Stimulated activated naive CD8-positive, alpha-beta T cell treated with anti-CD3 and anti-CD28 coated beads, Interleukin-15, Interleukin-2, amounts not matched to agents 100 U/mL and 50 U/mL, for 24 hours (primary cell): Measurements from ENCODE around the gene MTUS2.

Experiments used
- ATAC-seq: fragments of 150-1000 bp; cut with Tn5 transposase; one replicate; pipeline ENCODE4 v1.10.0; 2021
- DNase-seq: peaks from one replicate; pipeline ENCODE4 v3.0.0; 2021

MTUS2 gene

DNA sequence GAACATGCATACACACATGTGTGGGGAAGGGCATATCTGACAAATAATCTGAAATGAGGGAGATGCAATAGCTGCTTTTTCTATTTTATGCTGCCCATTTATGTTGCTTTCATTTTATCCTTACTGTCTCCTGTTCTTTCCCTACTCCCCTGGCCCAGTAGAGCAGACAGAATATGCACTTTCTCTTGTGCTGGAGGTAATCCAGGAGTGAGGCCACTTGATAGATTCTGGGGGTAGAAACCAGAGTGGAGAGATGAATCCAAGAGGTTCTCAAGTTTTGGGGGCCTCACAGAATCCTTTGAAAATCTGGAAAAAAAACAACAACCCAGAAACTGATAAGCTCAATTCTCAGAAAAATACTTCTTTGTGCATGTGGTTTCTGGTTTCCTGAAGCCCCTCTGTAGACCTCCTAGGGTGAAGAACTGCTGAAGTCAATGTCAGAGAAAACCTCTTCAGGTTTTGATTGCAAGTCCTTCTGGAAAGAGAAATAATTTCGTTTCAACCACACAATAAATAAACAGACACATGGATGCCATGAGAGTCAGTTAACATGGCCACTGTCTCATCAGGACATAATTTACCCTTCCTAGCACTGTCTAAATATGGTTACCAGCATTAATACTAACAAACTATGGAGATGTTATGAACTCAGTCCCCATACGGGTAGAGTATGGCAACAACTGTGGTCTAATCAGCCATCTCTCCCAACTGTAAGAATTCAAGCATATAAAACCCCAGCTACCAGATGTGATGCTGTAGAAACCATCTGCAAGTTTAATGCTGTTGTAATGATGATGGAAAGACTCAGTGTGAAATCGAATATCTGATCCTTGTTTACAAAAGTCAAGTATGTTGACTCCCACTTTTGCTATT is 419.8 kb downstream of the MTUS2 start:
- DNase-seq (no peak), ATAC-seq (no peak)

DNA sequence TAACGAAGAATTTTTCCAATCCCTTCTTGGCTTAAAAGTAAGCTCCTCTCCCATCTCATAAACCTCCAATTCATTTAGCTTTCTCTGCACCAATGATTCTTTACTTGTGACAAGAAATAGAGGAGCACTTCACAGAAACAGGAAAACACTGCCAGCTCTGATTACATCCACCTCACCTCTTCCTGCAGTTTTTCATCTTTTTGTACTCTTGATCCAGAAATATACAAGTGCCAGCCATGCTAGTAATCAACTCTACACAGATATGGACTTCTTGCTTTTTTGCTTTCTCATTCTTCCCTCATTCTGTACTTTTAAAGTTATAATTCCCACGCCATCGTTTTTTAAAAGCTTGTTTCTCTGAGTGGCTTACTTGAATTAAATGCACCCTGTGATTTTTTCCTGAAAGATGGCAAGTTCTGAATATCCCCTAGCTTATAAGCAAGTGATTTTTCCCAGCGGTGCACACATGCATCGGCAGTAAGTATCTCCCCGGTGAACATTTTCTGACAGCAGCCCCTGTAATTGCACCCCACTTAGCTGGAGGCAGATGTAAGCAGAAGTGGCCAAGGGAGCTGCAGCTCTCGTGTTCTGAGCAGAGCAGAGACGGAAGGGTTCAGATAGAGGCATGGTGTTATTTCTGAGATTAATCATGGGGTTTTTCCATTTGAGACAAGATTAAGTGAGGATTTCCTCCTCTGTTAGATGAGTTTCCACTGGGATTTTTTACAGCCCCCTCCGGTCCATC is 434.7 kb downstream of the MTUS2 start:
- DNase-seq = no peak
- no peak for ATAC-seq

DNA sequence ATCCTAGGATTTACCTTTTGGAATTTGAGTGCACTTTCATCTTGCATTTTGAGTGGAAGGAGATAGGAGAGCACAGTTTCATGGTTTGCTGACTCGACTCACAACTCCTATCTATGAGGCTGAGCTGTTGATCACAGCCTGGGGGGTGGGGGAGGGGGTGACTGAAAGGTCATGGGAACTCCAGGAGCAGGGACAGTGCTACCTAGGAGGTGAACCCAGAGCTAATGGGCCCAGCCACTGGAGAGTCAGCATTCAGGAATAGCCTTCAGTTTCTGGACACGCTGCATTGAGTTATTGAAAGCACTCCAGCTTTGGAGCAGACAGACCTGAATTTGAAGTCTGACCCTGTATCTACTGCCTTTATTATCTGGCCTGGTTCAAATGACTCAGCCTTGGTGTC is 435.4 kb downstream of the MTUS2 start:
- no peak for ATAC-seq
- DNase-seq = no peak

DNA sequence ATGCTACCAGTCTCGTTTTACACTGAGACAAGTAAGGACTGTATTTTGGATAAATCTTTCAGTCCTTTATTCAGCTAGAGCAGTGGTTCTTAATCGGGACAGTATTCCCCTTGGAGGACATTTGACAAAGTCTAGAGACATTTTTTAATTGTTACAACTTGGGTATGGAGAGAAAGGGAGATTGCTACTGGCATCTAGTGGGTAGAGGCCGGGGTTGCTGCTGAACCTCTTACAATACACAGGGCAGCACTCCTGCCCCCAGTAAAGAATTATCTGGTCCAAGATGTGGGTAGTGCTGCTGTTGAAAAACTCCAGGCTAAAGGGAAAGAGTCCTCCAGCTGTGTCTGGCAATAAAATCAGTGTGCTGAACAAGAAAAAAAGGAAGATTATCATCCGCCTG is 440.5 kb downstream of the MTUS2 start:
- ATAC-seq (no peak), DNase-seq (no peak)

DNA sequence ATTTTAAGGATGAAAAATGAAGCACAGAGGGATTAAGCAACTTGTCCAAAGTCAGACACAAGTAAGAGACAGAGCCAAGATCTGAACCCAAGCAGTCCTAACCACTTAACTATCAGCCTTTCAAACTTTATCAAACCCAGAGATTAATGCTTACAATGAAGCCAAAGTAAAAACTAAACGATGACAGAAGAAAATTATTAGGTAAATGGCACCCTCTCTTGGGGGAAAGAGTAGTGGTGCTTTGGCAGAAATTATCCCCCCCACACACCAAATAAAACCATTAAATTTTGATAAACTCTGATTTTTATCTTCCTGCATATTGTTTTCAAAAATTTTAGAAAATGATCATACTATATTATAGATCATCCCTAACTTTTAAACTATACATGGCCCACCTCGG is 446.1 kb downstream of the MTUS2 start:
- no peak for ATAC-seq
- DNase-seq = no peak

DNA sequence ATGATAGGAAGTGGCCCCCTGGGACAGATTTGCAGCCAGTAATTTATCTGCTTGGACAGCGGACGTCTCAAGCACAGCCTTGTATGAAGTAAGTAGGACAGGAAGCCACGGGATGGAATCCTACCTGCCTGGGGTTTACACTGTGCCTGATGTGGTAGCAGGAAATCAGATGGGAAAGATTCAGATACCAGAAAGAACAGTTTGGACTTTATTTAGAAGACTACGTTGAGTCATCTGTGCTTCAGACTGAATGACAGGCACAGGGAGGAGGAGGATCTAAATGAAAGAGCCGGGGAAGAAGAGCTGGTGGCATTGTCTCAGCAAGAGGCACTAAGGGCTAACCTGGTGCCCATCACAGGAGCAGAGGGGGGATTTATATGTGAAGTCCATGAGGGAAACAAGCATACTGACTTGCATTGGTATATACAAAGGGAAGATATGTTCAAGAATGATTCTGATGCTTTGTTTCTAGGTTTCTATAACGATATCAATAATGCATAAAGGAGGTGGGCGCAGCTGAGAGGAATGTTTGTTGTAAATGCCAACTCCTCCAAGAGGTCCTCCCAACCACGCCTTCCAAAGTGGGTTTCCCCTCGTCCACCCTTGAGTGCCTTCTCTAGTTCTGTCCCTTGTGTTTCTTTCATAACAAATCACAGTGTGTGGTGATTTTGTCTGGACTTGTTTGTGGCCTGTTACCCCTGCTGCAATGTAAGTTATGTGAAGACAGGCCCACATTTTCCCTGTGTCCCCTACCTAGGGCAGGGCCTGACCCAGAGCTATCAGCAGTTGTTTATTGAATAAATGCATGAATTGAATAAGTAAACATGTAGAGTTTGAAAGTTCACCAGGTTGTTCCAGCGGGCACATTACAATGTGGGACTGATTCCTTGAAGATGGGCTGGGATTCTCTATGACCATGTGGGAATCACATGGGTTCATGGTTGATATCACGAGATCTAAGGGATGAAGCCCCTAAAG is 446.9 kb downstream of the MTUS2 start:
- DNase-seq (no peak), ATAC-seq (no peak)

DNA sequence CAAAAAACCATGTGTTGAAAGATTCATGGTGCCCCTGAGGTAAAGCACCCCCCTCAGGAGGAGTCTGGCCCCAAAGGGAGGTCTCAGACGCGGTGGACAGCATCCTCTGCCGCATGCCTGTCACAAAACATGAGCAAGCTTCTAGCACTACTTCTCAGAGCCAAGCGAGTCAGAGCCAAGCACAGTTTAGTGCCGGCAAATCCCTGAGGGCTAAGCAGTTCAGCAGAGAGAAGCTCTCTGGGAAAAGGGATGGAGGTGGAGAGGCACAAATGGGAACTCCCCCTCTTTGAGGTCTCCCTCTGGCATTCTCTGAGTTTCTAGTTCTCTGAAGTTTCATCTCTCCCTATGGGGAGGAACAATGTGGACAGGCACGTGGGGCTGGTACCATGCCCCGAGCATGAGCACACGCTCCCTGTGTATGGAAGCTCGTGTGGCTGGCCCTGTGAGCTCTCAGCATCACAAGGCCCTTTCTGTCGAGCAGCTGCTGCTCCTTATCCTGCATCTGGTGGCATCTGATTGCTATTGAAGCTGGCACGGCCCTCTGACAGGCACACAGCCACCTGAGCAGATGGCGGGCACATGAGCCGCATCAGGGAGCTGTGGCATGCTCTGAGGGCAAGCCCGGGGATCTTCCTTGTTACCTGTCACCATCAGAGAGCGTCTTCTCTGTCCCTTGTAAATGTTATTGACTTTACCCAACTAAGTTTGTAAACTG is 450.3 kb downstream of the MTUS2 start:
- no peak for DNase-seq
- ATAC-seq = no peak

DNA sequence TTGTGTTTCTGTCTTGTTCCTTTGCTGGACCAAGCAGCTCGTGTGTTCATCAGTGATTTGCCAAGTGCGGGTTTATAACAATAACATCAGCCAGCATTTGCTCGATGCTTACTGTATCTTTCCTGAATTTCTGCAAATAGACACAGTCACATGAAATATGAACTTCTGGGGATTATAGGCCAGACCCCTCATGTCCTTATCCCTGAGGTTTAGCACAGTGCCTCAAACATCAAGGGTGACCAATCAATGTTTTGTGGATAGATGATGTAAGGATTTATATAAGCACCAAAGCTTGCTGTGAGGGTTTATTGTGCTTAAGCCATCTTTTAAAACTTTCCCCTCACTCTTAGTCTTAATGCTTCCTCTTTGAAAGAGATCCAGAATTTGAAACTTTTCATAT is 451.5 kb downstream of the MTUS2 start:
- no peak for ATAC-seq
- no peak for DNase-seq

DNA sequence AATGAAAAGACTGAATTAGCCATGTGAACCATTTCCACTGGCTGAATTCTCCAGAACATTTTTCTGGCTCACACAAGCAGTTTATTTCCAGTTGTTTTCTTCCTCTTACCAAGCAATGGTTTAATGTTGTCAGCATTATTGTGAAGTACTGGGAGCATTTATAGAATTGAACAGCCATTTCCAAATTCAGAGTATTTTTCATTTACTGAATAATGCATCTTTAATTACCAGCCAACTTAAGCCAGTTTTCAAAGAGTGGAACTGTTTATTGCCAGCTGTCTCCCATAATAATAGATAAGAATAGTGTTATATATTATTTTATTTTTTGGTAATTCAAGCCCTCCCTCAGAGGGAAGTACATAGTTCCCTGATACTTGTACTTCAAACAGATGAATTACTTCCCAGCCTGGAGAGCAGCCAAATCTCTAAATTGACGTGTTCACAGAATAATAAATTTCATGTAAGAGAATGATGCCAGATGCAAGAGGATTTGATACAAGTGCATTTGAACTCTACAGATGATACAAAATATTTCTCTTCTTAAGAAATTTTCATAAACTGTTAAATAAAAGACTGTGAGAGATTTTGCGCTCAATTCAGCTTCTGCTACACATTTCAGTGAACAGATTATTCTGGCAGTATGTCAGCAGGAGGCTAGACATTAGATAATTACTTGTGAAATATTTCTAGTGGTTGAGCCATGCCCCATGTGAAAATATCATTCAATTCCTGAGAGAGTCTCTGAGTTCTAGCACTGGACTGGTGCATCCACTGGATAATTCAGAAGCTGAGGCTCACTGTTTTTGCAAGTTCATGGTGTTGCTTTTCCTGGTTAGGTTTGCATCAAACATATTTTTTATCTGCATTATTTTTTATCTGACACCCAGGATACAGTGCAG is 459.5 kb downstream of the MTUS2 start:
- no peak for DNase-seq
- ATAC-seq = no peak

DNA sequence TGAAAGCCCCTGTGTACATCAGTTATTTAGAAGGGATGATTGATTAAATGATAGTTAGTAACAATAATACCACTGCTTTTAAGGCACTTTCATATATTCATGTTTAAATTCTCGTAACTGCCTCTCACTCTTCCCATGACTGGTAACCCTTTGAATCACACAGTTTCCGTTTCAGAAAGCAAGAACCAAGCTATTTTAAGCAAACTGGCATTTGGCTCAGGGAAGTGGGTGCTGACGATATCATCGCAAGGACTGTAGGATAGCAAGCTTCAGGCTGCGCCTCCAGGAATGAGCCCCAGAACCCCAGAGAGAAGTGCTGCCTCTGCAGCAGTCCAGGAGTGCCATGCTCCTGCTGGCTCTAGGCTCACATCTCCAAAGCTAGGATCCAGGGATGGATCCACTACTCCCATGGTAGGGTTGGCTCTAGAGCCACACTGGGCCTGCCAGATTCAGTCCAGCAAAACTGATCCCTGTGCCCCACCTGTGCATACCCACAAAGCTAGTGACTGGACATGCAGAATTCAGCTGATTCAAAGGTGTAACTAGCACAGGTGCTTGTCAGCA is 461.9 kb downstream of the MTUS2 start:
- no peak for DNase-seq
- no peak for ATAC-seq

DNA sequence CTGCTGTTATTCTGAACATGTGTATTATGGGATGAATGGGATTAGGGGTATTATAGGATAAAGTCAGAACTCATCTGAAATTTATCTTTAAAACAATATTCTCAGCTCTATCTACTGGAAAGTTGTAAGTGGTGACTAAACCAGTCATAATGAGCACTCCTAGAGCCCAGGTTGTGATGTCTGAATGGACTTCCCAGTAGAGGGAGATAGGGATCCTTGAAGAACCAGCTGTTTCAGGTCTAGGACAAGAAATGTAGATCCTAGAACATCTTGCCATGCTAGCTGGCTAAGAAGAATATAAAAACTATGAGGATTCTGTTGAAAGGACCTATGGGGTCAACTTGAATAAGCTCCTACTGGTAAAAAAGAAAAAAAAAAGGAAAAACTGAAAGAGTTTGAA is 464.6 kb downstream of the MTUS2 start:
- ATAC-seq = no peak

DNA sequence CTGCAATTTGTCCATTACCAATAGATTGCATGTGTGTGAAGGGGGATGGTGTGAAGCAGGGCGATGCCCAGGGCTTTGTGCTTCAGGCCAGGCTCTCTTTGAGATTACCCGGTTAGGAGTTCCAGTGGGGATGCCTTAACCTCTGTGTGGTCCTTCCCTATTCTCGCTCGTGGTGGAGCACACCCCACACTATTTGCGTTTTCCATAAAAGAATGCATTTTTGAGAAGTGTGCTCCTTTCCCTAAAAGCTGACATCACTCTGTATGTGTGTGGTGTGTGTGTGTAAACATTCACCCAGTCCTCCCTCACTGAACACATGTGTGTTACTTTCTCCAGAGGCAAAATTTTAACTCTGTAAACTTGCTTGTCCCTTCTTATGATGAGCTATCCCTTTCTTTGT is 467.1 kb downstream of the MTUS2 start:
- no peak for ATAC-seq
- DNase-seq = no peak

More for the DNA sequence above, 464.6 kb downstream of the MTUS2 start:
- no peak for DNase-seq

DNA sequence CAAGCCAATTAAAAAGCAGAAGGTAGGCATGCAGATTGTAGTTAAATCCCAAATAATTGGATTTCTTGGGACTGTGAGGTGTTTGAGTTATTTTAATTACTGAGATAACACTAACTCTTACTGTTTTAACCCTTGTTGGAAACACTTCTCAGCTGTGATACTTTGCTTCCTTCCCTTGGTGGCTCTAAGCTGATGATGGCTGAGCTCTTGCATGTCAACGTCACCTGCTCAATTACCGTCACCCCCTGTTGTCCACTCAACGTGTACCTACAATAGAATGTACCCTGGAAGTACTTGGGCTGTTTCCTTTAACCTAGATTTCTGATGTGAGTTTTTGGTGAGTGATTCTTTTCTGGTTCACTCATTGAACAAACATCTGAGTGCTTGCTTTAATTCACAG is 471.9 kb downstream of the MTUS2 start:
- no peak for DNase-seq
- ATAC-seq = no peak

DNA sequence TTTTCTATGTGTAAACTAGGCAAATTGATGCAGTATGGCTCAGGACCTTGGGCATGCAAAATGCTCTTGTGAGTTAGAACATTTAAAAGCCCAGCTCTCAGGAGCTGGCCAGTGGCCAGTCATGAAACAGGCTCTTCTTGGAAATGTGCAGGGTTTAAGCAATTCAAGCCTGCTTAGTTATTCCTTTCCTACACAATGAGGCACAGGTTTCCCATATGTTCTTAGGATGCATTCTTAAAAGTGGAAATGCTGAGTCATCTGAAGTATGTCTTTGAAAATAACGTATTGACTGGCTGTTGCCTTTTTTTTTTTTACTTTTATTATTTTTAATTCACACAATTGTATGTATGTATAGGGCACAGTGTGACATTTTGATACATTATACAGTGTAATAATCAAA is 474.7 kb downstream of the MTUS2 start:
- ATAC-seq = no peak
- DNase-seq = no peak

DNA sequence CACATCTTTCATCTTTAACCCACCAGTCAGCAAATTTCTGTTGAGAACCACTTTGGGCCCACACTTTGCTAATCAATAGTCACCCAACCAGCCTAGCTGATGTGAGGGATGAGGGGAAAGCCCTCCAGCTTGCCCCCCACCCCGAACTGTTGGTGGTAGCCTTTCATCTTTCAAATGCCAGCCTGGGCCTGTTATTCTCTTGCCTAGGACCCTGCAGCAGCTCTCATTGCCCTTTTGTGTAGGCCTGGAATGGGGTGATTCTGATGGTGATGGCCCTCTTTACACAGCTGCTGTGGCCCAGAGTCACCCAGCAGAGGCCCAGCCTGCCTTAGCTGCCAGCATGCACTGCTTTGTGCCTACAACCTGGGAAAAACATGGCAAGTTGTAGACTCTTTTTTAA is 480.9 kb downstream of the MTUS2 start:
- ATAC-seq (no peak), DNase-seq (no peak)

DNA sequence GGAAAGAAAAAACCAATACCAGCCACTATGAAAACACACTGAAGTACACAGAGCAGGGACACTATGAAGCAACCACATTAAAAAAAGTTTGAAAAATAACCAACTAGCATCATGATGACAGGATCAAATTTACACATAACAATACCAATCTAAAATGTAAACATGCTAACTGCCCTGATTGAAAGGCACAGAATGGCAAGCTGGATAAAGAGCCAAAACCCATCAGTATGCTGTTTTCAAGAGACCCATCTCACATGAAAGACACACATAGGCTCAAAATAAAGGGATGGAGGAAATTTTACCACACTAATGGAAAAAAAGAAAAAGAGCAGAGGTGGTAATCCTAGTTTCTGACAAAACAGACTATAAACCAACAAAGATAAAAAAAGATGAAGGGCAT is 484.0 kb downstream of the MTUS2 start:
- DNase-seq (no peak), ATAC-seq (no peak)

DNA sequence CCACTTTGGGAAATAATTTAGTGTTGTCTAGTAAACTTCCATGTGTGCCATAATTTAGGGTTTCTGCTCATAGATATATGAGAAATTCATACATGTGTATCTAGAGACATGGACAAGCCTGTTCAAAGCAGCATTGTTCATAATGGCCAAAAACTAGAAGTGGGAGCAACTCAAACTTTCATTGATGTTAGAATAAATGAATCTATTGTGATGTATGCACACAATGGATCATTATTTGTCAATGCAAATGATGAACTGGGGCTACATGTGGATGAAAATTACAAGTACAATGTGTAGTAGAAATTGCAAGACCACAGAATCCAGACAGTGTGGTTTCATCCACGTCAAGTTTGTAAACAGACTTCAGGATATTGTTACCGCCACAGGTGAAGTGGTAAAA is 490.7 kb downstream of the MTUS2 start:
- ATAC-seq = no peak
- no peak for DNase-seq

DNA sequence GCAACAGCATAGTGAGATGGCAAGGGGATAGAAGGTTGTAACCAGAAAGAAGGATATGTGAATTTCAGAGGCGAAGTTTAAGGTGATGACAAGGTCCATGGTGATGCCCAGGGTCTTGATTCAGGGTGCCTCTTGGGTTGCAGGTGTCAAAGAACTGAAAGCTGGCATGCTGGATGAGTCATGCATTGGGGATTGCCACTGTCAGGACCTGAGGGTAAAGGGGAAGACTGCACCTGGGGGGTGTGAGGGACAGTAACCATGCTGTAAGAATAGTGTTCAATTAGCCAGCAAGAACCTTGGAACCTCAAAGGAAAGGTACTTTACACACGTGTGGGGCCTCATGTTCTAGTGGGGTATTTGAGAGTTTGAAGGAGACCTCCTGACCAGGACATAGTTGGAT is 495.7 kb downstream of the MTUS2 start:
- DNase-seq (no peak), ATAC-seq (no peak)

DNA sequence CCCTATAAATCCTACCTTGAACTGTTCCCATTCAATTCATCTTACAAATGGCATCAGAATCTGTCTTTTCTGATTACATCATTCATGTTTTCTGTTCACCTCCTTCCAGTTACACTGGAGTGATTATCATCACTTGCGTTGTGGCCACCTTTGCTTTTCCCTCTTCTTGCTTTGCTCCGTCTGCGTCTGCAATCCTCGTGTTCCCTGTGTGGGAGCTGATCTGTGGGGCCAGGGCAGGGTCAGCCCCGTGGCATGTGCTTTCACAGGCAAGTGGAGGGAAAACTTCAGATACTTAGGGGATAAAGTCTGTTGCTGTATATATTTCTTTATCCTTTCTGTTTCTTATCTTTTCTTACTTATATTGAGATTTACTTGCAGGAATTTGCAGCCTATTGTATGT is 497.7 kb downstream of the MTUS2 start:
- ATAC-seq (no peak), DNase-seq (no peak)

DNA sequence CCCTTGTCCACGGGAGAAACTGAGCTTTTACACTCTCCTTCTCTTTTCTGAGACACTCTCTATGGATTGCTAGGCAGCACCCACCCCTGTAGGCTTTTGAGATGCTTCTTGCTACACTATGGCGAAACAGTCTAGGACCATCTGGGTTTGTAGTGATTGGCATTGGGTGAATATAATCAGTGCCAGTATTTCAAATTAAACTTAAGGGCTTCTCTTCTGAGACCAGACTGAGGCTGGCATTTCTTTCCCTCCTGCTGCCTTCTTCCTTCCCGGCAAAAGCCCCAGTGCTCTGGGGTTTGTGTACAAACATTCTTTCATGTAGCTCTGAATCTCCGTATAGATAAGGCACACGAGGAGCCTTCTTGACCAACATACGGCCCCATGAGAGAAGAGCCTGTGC is 498.6 kb downstream of the MTUS2 start:
- no peak for ATAC-seq

DNA sequence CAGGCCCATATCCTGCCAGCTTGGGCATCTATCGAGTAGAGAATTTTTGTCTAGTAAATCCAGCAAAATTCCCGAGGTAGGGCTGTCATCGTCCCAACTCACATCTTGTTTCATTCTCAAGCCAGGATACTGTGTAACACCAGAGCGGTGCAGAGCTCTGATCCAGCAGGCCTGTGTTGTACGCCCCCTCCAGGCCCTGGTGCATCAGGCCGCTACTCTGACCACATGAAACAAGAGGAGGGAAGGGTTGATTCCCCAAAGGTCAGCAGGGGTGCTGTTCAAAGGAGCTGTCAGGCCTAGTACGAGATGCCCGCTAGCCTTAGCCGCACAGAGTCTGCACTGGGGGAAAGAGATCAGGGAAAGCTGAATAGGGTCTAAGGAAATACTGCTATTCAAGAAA is 499.3 kb downstream of the MTUS2 start:
- DNase-seq (no peak), ATAC-seq (no peak)

More for the DNA sequence above, 498.6 kb downstream of the MTUS2 start:
- no peak for DNase-seq
